NCI-H526 treated with DMSO at 0.1 percent for 48 hours (cell line): ENCODE results near the gene SHCBP1L.
A peak's percentile ranks its signal among the peaks of the same experiment; 100 is the strongest.
"Not testable (repeated sequence)": the region's sequence is repeated elsewhere in the genome, so short reads cannot be mapped to it uniquely, and the experiment has no call there.

Experiments used
- DNase-seq: peaks from one replicate; lab custom pipeline; 2025; lab: John Stamatoyannopoulos, UW

The SHCBP1L gene

DNA sequence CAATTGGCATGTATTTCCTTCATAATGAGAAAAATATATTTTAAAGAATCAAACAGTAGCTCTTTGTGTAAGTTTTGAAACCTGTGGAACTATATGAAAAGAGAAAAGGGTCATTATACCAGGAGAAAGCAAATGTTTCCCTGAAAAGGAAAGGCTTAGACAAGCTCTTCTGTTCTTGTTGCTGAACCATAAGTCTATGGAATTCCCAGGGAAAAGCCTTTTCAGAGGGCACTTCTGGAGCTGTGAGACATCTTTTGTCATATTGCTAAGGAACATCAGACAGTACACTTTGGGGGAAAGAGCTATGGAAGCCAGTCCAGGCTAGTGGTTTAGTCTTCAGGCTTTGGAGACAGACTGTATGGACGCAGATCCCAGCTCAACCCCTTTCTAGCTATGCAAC lies 12.1 kb upstream of the SHCBP1L start:
- no peak for DNase-seq

DNA sequence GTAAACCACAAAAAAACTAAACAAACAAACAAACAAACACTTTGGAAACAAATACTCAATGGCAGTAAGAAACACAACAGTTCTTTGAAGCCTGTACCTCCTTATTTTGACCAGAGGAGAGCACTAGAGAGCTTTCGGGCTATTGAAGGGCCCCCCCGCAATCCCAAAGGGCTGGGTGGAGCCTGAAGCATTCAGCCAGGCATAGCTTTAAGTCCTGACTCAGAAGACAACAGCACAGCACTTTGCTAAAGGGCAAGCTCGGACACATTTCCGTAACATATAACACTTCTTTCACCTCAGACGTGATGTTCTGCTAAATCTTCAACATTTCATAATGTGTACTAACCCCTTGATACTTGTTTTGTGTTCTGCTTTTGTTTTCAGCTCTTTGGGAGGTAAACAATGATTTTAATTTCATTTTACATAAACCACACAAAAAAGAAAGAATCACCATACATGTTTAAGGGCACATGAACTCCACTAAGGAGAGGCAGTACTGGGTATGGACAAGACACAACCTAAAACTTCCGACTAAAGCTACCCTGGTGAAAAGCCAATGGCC lies 9.7 kb upstream of the SHCBP1L start:
- peak; percentile 92 for DNase-seq

- no peak for DNase-seq
Observed at GRCh38 chr1:182960046-182960445, 7.1 kb upstream of the SHCBP1L start.

DNA sequence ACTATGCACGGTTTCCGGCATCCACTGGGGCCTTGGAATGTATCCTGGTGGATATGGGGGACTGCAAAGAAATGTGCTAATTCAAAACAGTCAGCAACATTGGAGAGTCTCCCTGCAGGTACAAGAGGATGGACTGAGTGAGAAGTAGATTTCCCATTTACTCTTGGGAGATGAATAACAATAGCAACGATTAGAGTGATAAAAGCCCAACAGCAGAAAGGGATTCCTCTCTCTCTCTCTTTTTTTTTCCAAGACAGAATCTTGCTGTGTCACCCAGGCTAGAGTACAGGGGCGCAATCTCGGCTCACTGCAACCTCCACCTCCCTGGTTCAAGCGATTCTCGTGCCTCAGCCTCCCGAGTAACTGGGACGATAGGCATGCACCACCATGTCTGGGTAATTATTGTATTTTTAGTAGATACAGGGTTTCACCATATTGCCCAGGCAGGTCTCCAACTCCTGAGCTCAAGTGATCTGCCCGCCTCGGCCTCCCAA lies 5.0 kb upstream of the SHCBP1L start:
- DNase-seq: no peak

DNA sequence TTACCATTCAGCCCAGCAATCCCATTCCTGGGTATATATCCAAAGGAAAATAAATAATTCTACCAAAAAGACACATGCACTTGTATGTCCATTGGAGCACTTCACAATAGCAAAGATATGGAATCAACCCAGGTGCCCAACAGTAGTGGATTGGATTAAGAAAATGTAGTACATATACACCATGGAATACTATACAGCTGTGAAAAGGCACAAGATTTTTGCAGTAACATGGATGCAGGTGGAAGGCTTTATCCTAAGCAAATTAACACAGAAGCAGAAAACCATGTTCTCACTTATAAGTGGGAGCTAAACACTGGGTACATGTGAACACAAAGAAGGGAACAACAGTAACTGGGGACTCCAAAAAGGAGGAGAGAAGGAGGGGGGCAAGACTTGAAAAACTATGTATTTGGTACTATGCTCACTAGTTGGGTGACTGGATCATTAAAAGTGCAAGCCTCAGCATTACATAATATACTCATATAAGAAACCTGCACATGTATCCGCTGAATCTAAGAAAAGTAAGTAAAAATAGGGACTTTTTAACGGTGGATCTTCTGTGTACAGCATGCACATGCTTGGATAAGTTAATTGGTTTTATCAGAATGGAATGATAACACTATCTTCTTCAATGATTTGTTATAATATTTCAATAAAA lies 3.9 kb upstream of the SHCBP1L start:
- no peak for DNase-seq

- DNase-seq: no peak
Observed at GRCh38 chr1:182955596-182956588, 2.9 kb upstream of the SHCBP1L start.

- DNase-seq: no peak
Observed at GRCh38 chr1:182953826-182954225, 860 bp upstream of the SHCBP1L start.

DNA sequence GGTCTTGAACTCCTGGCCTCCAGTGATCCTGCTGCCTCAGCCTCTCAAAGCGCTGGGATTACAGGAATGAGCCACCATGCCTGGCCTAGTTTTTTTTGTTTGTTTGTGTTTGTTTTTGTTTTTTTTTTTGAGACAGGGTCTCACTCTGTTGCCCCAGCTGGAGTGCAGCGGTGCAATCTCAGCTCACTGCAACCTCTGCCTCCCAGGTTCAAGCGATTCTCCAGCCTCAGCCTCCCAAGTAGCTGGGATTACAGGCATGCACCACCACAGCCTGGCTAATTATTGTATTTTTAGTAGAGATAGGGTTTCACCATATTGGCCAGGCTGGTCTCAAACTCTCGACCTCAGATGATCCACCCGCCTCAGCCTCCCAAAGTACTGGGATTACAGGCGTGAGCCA lies 9.6 kb downstream of the SHCBP1L start:
- DNase-seq: not testable (repeated sequence)

DNA sequence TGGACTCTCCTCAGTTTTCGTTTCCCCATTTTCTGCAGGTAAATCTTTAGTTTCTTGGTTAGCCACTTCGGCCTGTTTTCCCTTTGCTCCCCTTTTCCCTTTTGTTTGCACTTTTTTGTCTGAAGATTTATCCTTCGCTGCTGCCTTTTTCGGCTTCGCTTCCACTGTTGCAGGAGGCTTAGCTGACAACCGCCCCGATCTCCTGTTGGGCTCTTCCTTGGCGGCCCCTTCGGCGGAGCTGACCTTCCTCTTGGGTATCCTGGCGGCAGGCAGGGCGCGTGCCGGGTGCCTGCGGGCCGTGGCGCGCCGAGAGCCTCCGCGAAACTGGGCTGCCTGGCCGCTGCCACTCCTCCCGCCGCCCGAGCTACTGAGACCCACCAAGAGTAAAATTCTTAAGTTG lies 10.8 kb downstream of the SHCBP1L start:
- not testable (repeated sequence) for DNase-seq

DNA sequence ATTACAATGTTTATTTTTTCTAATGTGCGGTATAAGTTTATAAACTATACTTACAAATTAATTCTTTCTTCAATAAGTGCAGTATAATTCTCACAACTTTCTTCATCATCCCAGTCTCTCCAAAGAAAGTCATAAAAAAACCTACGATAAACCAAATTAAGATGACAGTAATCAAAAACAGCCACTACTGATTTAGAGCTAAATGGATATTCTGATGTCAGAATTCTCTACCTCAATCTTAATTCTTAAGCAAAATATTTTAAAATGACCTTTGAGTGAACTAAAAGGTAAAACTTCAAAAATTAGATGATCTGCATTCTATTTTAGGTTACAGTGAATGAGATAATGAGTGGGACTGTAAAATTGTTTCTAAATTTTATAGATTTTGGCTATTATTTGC lies 13.6 kb downstream of the SHCBP1L start:
- no peak for DNase-seq

DNA sequence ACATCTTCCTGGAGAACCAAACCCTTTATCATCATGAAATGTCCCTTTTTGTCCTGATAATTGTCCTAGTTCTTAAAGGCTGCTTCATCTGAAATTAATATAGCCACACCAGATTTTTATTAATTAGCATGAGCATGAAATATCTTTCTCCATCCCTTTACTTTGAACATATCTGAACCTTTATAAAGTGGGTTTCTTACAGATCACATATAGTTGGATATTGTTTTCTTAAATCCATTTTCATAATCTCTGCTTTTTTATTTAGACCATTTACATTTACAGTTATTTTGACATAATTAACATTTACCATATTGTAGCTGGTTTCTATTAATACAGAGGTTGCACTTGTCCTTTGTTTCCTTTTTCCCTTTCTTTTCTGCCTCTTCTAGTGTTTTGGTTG lies 17.2 kb downstream of the SHCBP1L start:
- DNase-seq: no peak

GRCh38 chr1:182930985-182931384 lies 22.0 kb downstream of the SHCBP1L start:
- DNase-seq: no peak

DNA sequence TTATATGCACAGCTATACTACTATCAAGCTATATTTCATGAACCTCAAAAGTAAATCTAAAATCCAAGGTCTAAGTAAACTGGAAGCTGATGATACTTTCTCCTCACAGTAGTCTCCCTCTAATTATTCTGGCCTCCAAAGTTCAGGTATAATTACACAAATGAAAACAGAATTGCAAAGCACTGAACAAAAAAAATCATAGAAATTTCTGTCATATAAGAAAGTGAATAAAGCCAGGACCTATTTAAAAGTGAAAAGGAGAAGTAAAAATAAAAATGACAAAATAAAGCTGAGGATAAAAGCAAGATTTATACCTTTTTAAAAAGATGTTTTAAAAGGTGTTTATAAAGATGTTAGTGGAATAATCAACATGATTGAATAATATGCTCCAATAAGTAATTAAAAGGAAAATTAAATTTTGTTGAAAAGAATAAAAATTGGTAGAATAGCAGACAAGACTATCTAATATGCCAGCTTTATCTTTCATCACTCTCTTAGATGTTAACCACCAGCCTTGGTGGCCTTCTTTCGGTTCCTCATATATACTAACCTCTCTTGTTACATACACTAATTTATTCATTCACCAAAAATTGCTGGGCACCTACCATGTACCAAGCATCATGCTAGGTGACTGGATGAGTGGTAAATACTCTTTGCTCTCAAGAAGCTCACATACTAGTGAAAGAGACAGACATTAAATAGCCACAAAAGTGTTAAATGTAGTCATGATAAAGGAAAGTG lies 25.1 kb downstream of the SHCBP1L start:
- no peak for DNase-seq

DNA sequence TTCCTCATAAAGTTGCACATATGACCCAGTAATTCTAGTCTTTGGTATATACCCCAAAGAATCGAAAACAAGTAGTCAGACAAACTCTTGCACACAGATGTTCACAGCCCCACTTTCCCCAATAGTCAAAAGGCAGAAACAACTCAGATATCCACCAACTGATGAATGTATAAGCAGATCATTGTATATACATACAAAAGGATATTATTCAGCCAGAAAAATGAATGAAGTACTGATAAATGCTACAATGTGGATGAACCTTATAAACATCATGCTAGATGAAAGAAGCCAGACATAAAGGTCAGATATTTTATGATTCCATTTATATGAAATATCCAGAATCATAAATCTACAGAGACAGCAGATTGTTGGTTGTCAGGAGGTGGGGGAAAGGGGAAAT lies 27.3 kb downstream of the SHCBP1L start:
- no peak for DNase-seq

DNA sequence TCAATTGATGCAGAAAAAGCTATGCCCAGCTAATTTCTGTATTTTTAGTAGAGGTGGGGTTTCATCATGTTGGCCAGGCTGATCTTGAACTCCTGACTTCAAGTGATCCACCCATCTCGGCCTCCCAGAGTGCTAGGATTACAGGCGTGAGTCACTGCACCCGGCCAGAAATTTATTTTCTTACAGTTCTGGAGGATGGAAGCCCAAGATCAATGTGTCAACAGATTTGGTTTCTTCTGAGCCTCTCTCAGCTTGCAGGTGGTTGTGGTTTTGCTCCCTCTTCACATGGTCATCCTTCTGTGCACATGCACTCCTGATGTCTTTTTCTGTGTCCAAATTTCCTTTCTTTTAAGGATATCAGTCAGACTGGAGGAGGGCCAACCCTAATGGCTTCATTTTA lies 35.6 kb downstream of the SHCBP1L start:
- DNase-seq: no peak

DNA sequence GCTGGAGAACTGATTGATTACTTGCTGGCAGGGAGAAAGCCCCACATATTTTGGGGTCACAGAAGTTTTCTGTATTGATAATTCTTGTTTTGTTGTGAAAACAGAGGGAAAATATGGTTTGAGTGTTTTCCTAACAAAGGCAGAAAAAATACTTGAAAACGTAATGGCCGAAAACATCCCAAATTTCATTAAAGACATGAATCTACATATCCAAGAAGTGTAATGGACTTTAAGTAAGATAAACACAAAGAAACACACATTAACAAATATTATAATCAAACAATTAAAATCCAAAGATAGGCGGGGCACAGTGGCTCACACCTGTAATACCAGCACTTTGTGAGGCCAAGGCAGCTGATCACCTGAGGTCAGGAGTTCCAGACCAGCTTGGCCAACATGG lies 39.6 kb downstream of the SHCBP1L start:
- DNase-seq: no peak

- DNase-seq: no peak
Observed at GRCh38 chr1:182910143-182910542, 42.8 kb downstream of the SHCBP1L start.

- DNase-seq: no peak
Observed at GRCh38 chr1:182909578-182909977, 43.4 kb downstream of the SHCBP1L start.

DNA sequence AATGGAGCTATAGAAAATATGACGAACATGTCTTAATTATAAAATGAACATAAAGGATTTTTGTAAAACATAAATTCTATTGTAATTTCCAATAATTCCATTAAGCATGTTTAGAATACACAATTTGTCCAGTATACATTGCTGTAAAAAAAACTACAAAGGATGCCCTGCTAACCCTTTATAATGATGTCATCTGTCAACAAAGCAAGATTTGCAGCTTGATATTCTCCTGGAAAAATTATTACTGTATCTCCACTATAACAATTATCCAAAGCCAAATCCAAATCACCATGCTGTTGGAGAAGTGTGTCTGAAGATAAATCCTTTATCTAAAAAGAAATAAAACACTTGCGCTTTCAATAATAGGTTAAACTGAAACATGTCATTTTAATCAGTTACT lies 47.6 kb downstream of the SHCBP1L start:
- no peak for DNase-seq

GRCh38 chr1:182901946-182902345 lies 51.0 kb downstream of the SHCBP1L start:
- DNase-seq: not testable (repeated sequence)

DNA sequence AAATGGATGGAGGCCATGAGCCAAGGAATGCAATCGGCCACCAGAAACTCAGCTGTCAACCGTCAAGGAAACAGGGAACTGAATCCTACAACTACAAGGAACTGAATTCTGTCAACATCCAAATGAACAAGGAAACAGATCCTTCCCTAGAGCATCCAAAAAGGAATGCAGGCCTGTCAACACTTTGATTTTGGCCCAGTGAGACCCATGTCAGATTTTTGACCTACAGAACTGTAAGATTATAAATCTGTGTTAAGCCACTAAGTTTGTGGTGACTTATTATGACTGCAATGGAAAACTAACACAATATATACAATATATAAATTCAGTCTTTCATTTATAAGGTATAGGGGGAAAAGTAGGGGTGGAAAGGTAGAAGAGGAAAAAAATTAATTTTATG lies 55.3 kb downstream of the SHCBP1L start:
- no peak for DNase-seq
